Tibial nerve (tissue), 4 donors: ENCODE measurements around the gene AGAP3. TPM values are rescaled to one million over a fixed set of nuclear protein-coding genes. Genes with fewer than 3 reads are reported as not detected.
A peak's percentile ranks its signal among the peaks of the same experiment; 100 is the strongest.

Source experiments
- DNase-seq, 2 donors: peaks; one replicate each; pipeline ENCODE4 v3.0.0-alpha.2; 2019; ENCODE audit warnings: low spot score in 2 of 2
- H3K27ac ChIP-seq, 4 donors: fragments of 200-600 bp; sonication (generic) in 3 of 4; one replicate each; pipeline ENCODE4 v1.5.1; 2017 to 2019; ENCODE audit warnings: mild to moderate bottlenecking in 1 of 4
- H3K27me3 ChIP-seq, 2 donors: fragments of 200-600 bp; sonication (generic) in 1 of 2; one replicate each; pipeline versions ENCODE4 v1.5.1 to v1.6.0; 2017 to 2019
- H3K36me3 ChIP-seq, 3 donors: fragments of 200-600 bp; sonication (generic); one replicate each; pipeline ENCODE4 v1.5.1; 2018 to 2019
- H3K4me1 ChIP-seq, 4 donors: fragments of 200-600 bp; sonication (generic) in 3 of 4; one replicate each; pipeline ENCODE4 v1.5.1; 2017 to 2019
- H3K4me3 ChIP-seq, 4 donors: fragments of 200-600 bp; sonication (generic) in 3 of 4; one replicate each; pipeline ENCODE4 v1.5.1; 2017 to 2019; ENCODE audit warnings: mild to moderate bottlenecking in 1 of 4, moderate library complexity in 1 of 4
- H3K9me3 ChIP-seq, 4 donors: fragments of 200-600 bp; sonication (generic) in 3 of 4; one replicate each; pipeline ENCODE4 v1.5.1; 2017 to 2019
- EP300 ChIP-seq, 2 donors: sonication (generic); formaldehyde crosslinking; IDR thresholded peaks; one replicate each; pipeline ENCODE4 v1.6.1; 2017; ENCODE audit warnings: antibody characterized with exemption in 2 of 2, mild to moderate bottlenecking in 1 of 2
- POLR2A ChIP-seq, 2 donors: fragments of 450-650 bp; IDR thresholded peaks; one replicate each; pipeline ENCODE4 v1.6.1; 2017; ENCODE audit warnings: antibody characterized with exemption in 2 of 2, mild to moderate bottlenecking in 2 of 2, moderate library complexity in 2 of 2
- WGBS, 2 donors: methylation state at CpG; one replicate each; pipeline ENCODE4 v1.1.5; 2018; 5-methylcytosine and 5-hydroxymethylcytosine counted together
- total RNA-seq, 4 donors: library from RNA; depleted of rRNA; stranded (reverse); fragments of >200 nt; gene quantifications; one replicate each; pipeline ENCODE4 v1.1.0, GENCODE V29; 2016
- TF ChIP-seq, protein P1 (sequence below), 5 experiments: fragments of 200-600 bp in 3 of 5; fragments of 450-650 bp in 2 of 5; sonication (generic) in 3 of 5; IDR thresholded peaks; one replicate each; pipeline ENCODE4 v1.5.1; 2016 to 2019; ENCODE audit warnings: antibody characterized with exemption in 5 of 5, mild to moderate bottlenecking in 3 of 5, moderate library complexity in 2 of 5

Gene AGAP3
- total RNA-seq, 4 donors from 2014 or later = 40.0 to 114 (median 87.2) TPM

DNA sequence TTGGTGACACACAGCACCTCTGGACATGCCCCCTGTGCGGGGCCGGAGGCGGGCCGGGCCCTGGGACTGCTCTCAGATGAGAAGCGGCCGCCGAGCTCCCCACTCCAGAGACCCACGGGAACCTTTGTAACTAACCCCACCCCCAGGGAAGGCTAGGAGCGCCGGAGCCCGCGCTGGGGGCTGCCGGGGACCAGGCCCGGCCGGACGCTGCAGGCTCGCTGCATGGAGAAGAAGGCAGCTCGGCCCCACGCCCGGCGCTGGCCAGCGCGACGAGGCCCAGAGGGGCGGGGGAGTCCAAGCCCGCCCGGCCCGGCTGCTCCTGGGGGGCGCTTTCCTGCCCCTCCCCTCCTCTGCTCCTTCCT lies 36.5 kb downstream of the AGAP3 start:
- no peak for DNase-seq
- H3K4me3 ChIP-seq = no peak overlapping the region
- TF ChIP-seq, protein P1, sequence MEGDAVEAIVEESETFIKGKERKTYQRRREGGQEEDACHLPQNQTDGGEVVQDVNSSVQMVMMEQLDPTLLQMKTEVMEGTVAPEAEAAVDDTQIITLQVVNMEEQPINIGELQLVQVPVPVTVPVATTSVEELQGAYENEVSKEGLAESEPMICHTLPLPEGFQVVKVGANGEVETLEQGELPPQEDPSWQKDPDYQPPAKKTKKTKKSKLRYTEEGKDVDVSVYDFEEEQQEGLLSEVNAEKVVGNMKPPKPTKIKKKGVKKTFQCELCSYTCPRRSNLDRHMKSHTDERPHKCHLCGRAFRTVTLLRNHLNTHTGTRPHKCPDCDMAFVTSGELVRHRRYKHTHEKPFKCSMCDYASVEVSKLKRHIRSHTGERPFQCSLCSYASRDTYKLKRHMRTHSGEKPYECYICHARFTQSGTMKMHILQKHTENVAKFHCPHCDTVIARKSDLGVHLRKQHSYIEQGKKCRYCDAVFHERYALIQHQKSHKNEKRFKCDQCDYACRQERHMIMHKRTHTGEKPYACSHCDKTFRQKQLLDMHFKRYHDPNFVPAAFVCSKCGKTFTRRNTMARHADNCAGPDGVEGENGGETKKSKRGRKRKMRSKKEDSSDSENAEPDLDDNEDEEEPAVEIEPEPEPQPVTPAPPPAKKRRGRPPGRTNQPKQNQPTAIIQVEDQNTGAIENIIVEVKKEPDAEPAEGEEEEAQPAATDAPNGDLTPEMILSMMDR (IDR thresholded peaks at IDR 0.05) = no peak
- TF ChIP-seq EP300 (IDR thresholded peaks at IDR 0.05) (no peak), POLR2A (IDR thresholded peaks at IDR 0.05) (no peak)
- peaks cover 0 to 19% (median 13%) of the 10 kb centered on the region in 4 donors for H3K4me1 ChIP-seq
- H3K9me3 ChIP-seq = no peaks in the 10 kb centered on the region
- no peak overlapping the region for H3K27ac ChIP-seq
- 91% methylated on average over 25 to 29 of the region's 29 CpGs for WGBS, 2 donors
- peaks cover 0 to 75% (median 0%) of the 10 kb centered on the region in 3 donors for H3K36me3 ChIP-seq
- H3K27me3 ChIP-seq = no peaks in the 10 kb centered on the region

DNA sequence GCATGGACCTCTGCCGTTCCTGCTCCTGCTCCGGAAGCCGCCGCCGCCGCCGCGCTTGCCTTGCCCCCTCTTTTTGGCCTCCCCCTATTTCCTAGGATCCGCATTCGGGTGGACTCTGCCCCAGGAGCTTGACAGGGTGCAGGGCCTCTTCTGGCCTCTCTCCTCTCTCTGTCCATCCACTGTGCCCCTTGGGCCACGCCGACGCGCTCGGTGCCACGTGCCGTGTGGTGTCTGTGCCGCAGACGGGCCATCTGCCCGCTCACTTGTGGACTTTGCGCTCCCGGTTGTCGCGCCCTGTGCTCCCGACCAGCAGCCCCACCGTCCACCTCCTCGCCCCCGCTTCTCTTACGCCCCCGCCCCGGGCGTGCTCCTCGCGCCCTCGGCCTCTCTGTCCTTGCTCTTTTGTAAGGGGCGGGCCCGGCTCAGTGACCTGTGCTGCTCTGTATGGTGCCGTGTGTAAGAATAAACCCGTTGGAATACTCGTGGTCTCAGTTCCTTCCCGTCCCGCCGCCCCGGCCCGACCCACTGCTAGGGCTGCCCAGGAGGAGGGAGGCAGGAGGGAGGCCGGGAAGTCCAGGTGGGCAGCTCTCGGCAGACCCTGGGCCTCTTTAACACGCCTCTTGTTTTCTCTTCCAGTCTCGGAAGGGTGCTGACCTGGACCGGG lies 37.0 kb downstream of the AGAP3 start:
- H3K9me3 ChIP-seq = no peaks in the 10 kb centered on the region
- H3K4me1 ChIP-seq = peaks cover 0 to 19% (median 13%) of the 10 kb centered on the region in 4 donors
- H3K36me3 ChIP-seq = peaks cover 0 to 75% (median 0%) of the 10 kb centered on the region in 3 donors
- TF ChIP-seq, protein P1 (IDR thresholded peaks at IDR 0.05) = no peak
- TF ChIP-seq POLR2A (IDR thresholded peaks at IDR 0.05) = no peak
- TF ChIP-seq EP300 (IDR thresholded peaks at IDR 0.05) = no peak
- H3K4me3 ChIP-seq = no peak overlapping the region
- no peak overlapping the region for H3K27ac ChIP-seq
- DNase-seq = no peak
- 90 to 91% methylated on average over 41 to 50 of the region's 50 CpGs for WGBS, 2 donors
- no peaks in the 10 kb centered on the region for H3K27me3 ChIP-seq

DNA sequence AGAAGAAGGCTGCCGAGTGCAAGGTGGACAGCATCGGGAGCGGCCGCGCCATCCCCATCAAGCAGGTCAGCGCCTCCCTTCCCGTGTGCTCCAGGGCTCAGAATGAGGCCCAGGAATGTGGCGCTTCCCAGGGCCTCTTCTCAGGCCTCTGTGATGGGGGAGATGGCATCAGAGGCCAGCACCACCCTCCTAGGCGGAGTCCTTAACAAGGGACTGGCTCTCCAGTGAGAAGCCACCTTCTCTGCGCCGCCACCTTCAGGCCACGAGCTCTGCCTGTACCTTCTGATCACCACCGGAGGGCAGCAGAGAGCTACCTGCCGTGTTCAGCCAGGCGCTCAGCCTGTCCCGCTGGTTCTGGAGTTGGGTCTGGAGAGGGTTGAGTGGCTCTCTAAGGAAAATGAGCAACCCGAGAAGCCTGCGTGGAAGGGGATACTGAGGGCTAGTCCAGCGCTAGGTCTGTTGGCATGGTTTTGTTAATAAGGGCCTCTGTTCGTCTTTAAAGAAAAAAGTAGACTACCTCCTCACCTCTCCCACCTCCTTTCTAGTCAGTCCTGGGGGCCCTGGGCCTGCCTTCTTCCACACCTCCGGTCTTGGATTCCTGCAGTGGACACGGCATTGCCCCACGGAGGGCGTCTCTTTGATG lies 37.7 kb downstream of the AGAP3 start:
- peaks cover 0 to 75% (median 0%) of the 10 kb centered on the region in 3 donors for H3K36me3 ChIP-seq
- no peaks in the 10 kb centered on the region for H3K27me3 ChIP-seq
- no peak overlapping the region for H3K4me3 ChIP-seq
- TF ChIP-seq, protein P1 (IDR thresholded peaks at IDR 0.05) = peak; percentile 93 to 98 (median 95)
- TF ChIP-seq EP300 (IDR thresholded peaks at IDR 0.05) = no peak
- WGBS, 2 donors = 26 to 28% methylated on average over 15 to 16 of the region's 24 CpGs
- H3K9me3 ChIP-seq = no peaks in the 10 kb centered on the region
- peak; percentile 53 to 61 for DNase-seq
- no peak overlapping the region for H3K27ac ChIP-seq
- H3K4me1 ChIP-seq = peaks cover 0 to 19% (median 13%) of the 10 kb centered on the region in 4 donors

DNA sequence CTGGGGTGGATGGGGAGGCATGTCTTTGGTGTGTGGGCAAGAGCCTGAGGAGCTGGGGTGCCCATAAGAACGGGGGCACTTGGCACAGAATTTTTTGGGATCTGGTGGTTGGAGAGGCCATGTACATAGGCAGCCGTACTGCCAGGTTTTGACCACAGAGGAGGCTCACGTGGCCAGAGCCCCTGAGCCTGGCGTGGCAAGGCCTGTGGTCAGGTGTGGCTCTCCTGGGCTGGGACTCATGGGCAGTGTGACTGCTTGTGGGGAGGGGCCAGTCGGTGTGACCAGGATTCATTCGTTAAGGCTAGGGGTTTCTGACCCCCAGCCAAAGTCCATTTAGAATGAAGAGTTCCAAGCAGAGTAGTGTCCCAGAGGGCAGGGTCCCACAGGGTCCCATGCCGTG lies 38.2 kb downstream of the AGAP3 start:
- Histone ChIP-seq H3K4me1 (peaks cover 0 to 19% (median 13%) of the 10 kb centered on the region in 4 donors), H3K27ac (no peak overlapping the region), H3K36me3 (peaks cover 0 to 75% (median 0%) of the 10 kb centered on the region in 3 donors), H3K27me3 (no peaks in the 10 kb centered on the region), H3K9me3 (no peaks in the 10 kb centered on the region), H3K4me3 (no peak overlapping the region)
- no peak for DNase-seq
- no peak for TF ChIP-seq EP300 (IDR thresholded peaks at IDR 0.05)
- no peak for TF ChIP-seq POLR2A (IDR thresholded peaks at IDR 0.05)
- TF ChIP-seq, protein P1 (IDR thresholded peaks at IDR 0.05) = no peak
- 79 to 82% methylated on average over 6 to 7 of the region's 7 CpGs for WGBS, 2 donors

DNA sequence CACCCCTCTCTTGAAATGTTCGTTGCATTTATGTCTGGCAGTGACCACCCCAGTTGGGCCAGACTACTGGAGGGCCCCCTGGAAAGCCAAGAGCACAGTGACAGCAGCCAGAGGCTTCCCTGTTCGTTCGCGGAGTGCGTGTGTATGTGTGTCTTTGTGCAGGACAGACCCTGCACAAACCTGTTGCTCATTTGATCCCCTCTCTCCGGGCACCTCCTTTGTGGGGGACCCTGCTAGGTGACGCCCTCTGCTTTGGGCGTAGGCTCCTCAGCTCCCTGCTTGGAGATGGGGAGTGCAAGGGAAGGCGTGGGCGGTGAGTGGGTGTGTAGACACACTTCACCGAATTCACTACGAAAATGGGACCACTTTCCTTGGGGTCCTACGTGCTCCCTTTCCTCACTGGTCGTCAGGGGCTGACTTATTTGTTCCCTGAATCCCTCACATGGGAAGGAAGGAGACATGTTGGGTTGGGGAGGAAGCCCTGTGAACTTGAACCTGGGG lies 38.7 kb downstream of the AGAP3 start:
- H3K36me3 ChIP-seq = peaks cover 0 to 75% (median 0%) of the 10 kb centered on the region in 3 donors
- H3K4me1 ChIP-seq = peaks cover 0 to 19% (median 13%) of the 10 kb centered on the region in 4 donors
- WGBS, 2 donors = 85 to 92% methylated on average over 14 of the region's 14 CpGs
- H3K27me3 ChIP-seq = no peaks in the 10 kb centered on the region
- TF ChIP-seq, protein P1 (IDR thresholded peaks at IDR 0.05) = no peak
- no peak for TF ChIP-seq EP300 (IDR thresholded peaks at IDR 0.05)
- TF ChIP-seq POLR2A (IDR thresholded peaks at IDR 0.05) = no peak
- H3K9me3 ChIP-seq = no peaks in the 10 kb centered on the region
- DNase-seq = no peak
- no peak overlapping the region for H3K4me3 ChIP-seq
- no peak overlapping the region for H3K27ac ChIP-seq
